ENCODE results near the gene WWP2.

WWP2 gene

DNA sequence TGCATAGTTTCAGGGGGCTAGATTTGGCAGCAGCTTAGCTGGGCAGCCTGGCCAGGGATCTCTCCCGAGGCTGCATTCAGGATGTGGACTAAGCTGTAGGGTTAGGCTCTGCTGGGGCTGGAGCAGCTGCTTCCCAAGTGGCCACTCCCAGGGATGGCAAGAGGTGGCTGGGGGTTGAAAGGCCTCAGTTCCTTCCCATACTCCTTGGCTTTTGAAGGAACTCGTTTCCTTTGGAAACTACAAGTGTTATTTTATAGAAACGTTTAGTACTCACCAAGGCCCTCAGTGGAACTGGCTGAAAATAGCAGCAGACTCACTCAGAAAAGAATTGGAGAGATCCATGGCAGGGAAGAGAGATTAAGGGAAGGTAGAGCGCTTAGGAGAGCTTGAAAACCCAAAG, 76.4 kb downstream of the WWP2 start:
- Histone ChIP-seq H3K27me3 (replicated peaks; ENCODE audit: insufficient read depth, low read length) (no peaks in the 10 kb centered on the region), H3K4me3 (ENCODE audit: low read length) (no peak overlapping the region), H2AFZ (ENCODE audit: low read length) (no peak overlapping the region), H4K20me1 (ENCODE audit: insufficient read depth, low read length) (no peaks in the 10 kb centered on the region), H3K4me1 (ENCODE audit: low read length) (no peaks in the 10 kb centered on the region; the same call in 1 of the 2 replicates), H3K9me2 (replicated peaks; ENCODE audit: insufficient read depth, low read length) (no peaks in the 10 kb centered on the region), H3K36me3 (replicated peaks; ENCODE audit: insufficient read depth, low read length) (no peaks in the 10 kb centered on the region), H3F3A (ENCODE audit: insufficient read depth, low read length) (no peaks in the 10 kb centered on the region), H3K27ac (ENCODE audit: low read length) (no peak overlapping the region), H3K9me3 (replicated peaks; ENCODE audit: insufficient read depth, low read length) (no peaks in the 10 kb centered on the region), H3K4me2 (ENCODE audit: low read depth, low read length) (no peak overlapping the region), H3K9ac (ENCODE audit: low read length) (no peak overlapping the region), H3K79me2 (ENCODE audit: low read length) (no peaks in the 10 kb centered on the region)
- TF ChIP-seq EZH2phosphoT487 (IDR thresholded peaks at IDR 0.05; ENCODE audit: low read length) (no peak), EZH2 (optimal IDR thresholded peaks at IDR 0.05; ENCODE audit: low read depth, low read length) (no peak)
- TF ChIP-seq, protein P1, sequence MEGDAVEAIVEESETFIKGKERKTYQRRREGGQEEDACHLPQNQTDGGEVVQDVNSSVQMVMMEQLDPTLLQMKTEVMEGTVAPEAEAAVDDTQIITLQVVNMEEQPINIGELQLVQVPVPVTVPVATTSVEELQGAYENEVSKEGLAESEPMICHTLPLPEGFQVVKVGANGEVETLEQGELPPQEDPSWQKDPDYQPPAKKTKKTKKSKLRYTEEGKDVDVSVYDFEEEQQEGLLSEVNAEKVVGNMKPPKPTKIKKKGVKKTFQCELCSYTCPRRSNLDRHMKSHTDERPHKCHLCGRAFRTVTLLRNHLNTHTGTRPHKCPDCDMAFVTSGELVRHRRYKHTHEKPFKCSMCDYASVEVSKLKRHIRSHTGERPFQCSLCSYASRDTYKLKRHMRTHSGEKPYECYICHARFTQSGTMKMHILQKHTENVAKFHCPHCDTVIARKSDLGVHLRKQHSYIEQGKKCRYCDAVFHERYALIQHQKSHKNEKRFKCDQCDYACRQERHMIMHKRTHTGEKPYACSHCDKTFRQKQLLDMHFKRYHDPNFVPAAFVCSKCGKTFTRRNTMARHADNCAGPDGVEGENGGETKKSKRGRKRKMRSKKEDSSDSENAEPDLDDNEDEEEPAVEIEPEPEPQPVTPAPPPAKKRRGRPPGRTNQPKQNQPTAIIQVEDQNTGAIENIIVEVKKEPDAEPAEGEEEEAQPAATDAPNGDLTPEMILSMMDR (IDR thresholded peaks at IDR 0.05; ENCODE audit: low read length): no peak
- no peak for DNase-seq

DNA sequence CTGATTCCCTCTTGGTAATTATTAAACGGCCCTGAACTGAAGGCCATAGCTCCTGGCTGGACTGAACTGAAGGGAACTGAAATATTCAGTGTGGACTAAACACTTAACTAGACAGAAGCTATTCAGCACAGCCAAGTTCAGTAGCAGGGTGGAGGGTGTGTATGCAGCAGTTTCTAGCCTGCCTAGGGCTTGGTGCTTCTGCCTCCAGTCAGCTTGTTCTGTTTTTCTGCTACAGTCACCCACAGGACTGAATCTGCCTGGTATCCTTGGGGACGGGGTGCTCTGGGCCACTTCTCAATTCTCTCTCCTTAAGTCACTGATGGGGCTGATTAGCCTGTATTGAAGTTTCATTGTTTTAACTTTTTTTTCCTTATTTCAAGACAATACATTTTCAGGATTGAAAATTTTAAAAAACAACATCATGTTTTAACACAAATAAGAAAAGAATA, 77.1 kb downstream of the WWP2 start:
- DNase-seq: no peak
- Histone ChIP-seq H3K4me2 (ENCODE audit: low read depth, low read length) (no peak overlapping the region), H3K27me3 (replicated peaks; ENCODE audit: insufficient read depth, low read length) (no peaks in the 10 kb centered on the region), H3K9ac (ENCODE audit: low read length) (no peak overlapping the region), H2AFZ (ENCODE audit: low read length) (no peak overlapping the region), H3K4me3 (ENCODE audit: low read length) (no peak overlapping the region), H3K4me1 (ENCODE audit: low read length) (no peaks in the 10 kb centered on the region; the same call in 1 of the 2 replicates), H3K27ac (ENCODE audit: low read length) (no peak overlapping the region), H3F3A (ENCODE audit: insufficient read depth, low read length) (no peaks in the 10 kb centered on the region), H3K9me2 (replicated peaks; ENCODE audit: insufficient read depth, low read length) (no peaks in the 10 kb centered on the region), H3K9me3 (replicated peaks; ENCODE audit: insufficient read depth, low read length) (no peaks in the 10 kb centered on the region), H3K79me2 (ENCODE audit: low read length) (no peaks in the 10 kb centered on the region), H3K36me3 (replicated peaks; ENCODE audit: insufficient read depth, low read length) (no peaks in the 10 kb centered on the region), H4K20me1 (ENCODE audit: insufficient read depth, low read length) (no peaks in the 10 kb centered on the region)
- TF ChIP-seq EZH2 (optimal IDR thresholded peaks at IDR 0.05; ENCODE audit: low read depth, low read length) (no peak), EZH2phosphoT487 (IDR thresholded peaks at IDR 0.05; ENCODE audit: low read length) (no peak)
- TF ChIP-seq, protein P1 (IDR thresholded peaks at IDR 0.05; ENCODE audit: low read length): no peak

- Histone ChIP-seq H3K4me3 (ENCODE audit: low read length) (no peak overlapping the region), H4K20me1 (ENCODE audit: insufficient read depth, low read length) (no peaks in the 10 kb centered on the region), H3K36me3 (replicated peaks; ENCODE audit: insufficient read depth, low read length) (no peaks in the 10 kb centered on the region), H3K27me3 (replicated peaks; ENCODE audit: insufficient read depth, low read length) (no peaks in the 10 kb centered on the region), H2AFZ (ENCODE audit: low read length) (no peak overlapping the region), H3K9me2 (replicated peaks; ENCODE audit: insufficient read depth, low read length) (no peaks in the 10 kb centered on the region), H3F3A (ENCODE audit: insufficient read depth, low read length) (no peaks in the 10 kb centered on the region), H3K9me3 (replicated peaks; ENCODE audit: insufficient read depth, low read length) (no peaks in the 10 kb centered on the region), H3K9ac (ENCODE audit: low read length) (no peak overlapping the region), H3K4me2 (ENCODE audit: low read depth, low read length) (no peak overlapping the region), H3K4me1 (ENCODE audit: low read length) (no peaks in the 10 kb centered on the region; the same call in 1 of the 2 replicates), H3K79me2 (ENCODE audit: low read length) (no peaks in the 10 kb centered on the region), H3K27ac (ENCODE audit: low read length) (no peak overlapping the region)
- TF ChIP-seq EZH2 (optimal IDR thresholded peaks at IDR 0.05; ENCODE audit: low read depth, low read length) (no peak), EZH2phosphoT487 (IDR thresholded peaks at IDR 0.05; ENCODE audit: low read length) (no peak)
- TF ChIP-seq, protein P1 (IDR thresholded peaks at IDR 0.05; ENCODE audit: low read length): no peak
- DNase-seq: no peak
These were observed 77.8 kb downstream of the WWP2 start for GRCh38 chr16:69839798-69840409.

All from MM.1S (cell line).